Activated naive CD4-positive, alpha-beta T cell treated with anti-CD3 and anti-CD28 coated beads for 36 hours (primary cell): ENCODE measurements around the gene PSTPIP1. TPM values are rescaled to one million over a fixed set of nuclear protein-coding genes. Genes with fewer than 3 reads are reported as not detected.

ENCODE experiments used
- CTCF ChIA-PET: fragments of 350-600 bp; sonication (Branson Sonifier 250); formaldehyde crosslinking; loops from one replicate; lab custom pipeline; 2021; ENCODE audit warnings: antibody characterized with exemption; lab: Charles Lee
- DNase-seq: peaks from one replicate; pipeline ENCODE4 v3.0.0-alpha.2; 2020
- H3K27ac Mint-ChIP-seq: one replicate; pipeline ENCODE4 v1.8.0; 2021; ENCODE audit warnings: mild to moderate bottlenecking, mixed read lengths
- H3K27me3 Mint-ChIP-seq: one replicate; pipeline ENCODE4 v1.8.0; 2021; ENCODE audit warnings: low read depth, mixed read lengths
- H3K36me3 Mint-ChIP-seq: one replicate; pipeline ENCODE4 v1.8.0; 2021; ENCODE audit warnings: low read depth, mixed read lengths
- H3K4me1 Mint-ChIP-seq: one replicate; pipeline ENCODE4 v1.8.0; 2021; ENCODE audit warnings: low read depth, mixed read lengths
- H3K4me3 Mint-ChIP-seq: one replicate; pipeline ENCODE4 v1.8.0; 2021; ENCODE audit warnings: mild to moderate bottlenecking, moderate library complexity, mixed read lengths
- H3K9me3 Mint-ChIP-seq: one replicate; pipeline ENCODE4 v1.8.0; 2021; ENCODE audit warnings: mixed read lengths
- intact Hi-C: fragments of 100-400 bp; cut with micrococcal nuclease; formaldehyde crosslinking; loops from one replicate; pipeline ENCODE4 v1.15.1; 2023
- total RNA-seq, 2 experiments: library from RNA; stranded (reverse); gene quantifications; one replicate each; pipeline ENCODE4 v1.2.3, GENCODE V29; 2021

The PSTPIP1 gene
- total RNA-seq, 2 experiments from 2014 or later = 94.2 to 102 TPM

DNA sequence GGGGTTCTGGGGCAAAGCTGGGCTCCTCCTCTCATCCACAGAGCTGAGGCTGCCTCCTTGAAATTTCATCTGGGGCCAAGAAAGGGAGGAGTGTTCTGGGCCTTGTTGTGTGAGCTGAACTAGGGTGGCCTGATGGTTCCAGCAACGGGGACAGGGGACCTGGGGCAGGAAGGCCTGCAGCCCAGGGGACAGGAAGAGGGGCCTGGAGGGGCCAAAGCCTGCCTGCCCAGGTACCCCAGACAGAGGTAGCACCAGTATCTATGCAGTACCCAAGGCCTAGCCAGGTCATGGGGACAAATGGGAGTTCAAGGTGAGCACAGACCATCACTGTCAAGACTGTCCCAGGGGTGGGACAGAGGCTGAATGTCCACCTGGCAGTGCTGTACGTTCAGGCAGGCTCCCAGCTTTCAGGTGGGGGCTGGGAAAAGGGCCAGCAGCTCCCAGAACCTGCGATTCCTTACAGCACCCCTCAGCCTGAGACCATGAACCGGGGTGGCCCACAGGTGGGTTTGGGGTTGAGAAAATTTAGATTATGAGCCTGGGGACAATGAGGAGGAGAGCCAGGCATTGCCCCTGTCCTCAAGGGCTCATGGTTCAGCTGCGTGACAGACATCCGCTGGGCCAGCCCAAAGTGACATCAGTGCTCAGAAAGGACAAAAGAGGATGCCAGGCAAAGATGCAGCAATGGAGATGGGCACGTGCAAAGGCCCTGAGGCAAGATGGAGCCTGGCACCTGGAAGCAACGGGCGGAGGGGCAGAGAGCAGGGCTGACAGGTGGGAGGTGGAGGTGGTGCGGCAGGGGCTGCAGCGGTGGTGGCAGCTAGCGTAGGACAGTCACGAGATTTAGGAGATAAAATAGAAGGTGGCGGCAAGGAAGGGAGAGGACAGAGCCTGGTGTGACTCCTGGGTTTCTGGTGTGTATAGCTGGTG, 28.0 kb downstream of the PSTPIP1 start:
- Mint-ChIP-seq H3K4me3 (no peak overlapping the region), H3K27ac (peak overlapping the region; percentile 100), H3K27me3 (no peaks in the 10 kb centered on the region), H3K9me3 (no peaks in the 10 kb centered on the region), H3K4me1 (peaks cover 62% of the 10 kb centered on the region), H3K36me3 (peaks cover 40% of the 10 kb centered on the region)
- no peak for DNase-seq
- CTCF ChIA-PET = interaction anchor here (0.6 to 6.4 kb wide), 16 partner anchors 10 to 520 kb away, joined by 3 to 85 read pairs (median 5); partner anchors contain the start of gene PSTPIP1
- intact Hi-C loops = loop anchor here (1.0 to 5.0 kb wide), 7 partner anchors 10 to 519 kb away; partner anchors contain the start of genes PSTPIP1, RCN2 and TSPAN3

DNA sequence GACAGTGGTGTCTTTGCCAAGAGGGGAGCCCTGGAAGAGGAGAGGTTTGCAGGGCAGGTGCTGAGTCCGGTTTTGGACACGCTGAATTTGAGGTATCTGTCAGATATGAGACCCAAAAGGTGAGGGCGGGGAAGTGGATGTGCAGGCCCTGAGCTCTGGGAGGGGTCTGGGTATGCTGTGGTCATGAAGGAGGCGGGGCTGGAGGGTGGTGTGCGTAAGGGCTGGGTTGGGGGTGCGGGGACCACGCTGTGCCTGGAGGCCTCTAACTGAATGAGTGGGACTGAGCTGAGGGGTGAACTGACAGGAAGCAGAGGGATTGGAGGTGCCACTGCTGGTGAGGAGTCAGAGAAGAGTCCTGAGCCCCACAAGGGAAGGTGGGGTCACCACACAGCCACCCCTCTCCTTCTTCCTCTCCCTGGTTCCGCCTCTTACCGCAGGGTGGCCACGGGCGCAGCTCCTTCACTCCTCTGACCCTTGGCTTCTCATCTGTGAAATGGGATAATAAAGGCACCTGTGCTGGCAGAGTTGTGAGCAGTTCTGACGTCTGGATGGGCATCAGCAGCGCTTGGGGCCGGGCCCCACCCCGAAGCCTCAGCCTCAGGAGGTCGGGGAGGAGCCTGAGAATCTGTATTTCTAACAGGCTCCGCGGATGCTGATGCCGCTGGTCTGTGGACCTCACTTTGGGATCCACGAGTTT, 28.8 kb downstream of the PSTPIP1 start:
- peak overlapping the region; percentile 100 for H3K27ac Mint-ChIP-seq
- DNase-seq = no peak
- H3K9me3 Mint-ChIP-seq = no peaks in the 10 kb centered on the region
- H3K36me3 Mint-ChIP-seq = peaks cover 35% of the 10 kb centered on the region
- CTCF ChIA-PET = interaction anchor here (0.6 to 6.4 kb wide), 12 partner anchors 10 to 519 kb away, joined by 3 to 85 read pairs (median 8); partner anchors contain the start of gene PSTPIP1
- peaks cover 54% of the 10 kb centered on the region for H3K4me1 Mint-ChIP-seq
- intact Hi-C loops = loop anchor here (2.0 to 5.0 kb wide), 3 partner anchors 93 to 519 kb away; partner anchors contain the start of gene RCN2
- no peaks in the 10 kb centered on the region for H3K27me3 Mint-ChIP-seq
- no peak overlapping the region for H3K4me3 Mint-ChIP-seq

DNA sequence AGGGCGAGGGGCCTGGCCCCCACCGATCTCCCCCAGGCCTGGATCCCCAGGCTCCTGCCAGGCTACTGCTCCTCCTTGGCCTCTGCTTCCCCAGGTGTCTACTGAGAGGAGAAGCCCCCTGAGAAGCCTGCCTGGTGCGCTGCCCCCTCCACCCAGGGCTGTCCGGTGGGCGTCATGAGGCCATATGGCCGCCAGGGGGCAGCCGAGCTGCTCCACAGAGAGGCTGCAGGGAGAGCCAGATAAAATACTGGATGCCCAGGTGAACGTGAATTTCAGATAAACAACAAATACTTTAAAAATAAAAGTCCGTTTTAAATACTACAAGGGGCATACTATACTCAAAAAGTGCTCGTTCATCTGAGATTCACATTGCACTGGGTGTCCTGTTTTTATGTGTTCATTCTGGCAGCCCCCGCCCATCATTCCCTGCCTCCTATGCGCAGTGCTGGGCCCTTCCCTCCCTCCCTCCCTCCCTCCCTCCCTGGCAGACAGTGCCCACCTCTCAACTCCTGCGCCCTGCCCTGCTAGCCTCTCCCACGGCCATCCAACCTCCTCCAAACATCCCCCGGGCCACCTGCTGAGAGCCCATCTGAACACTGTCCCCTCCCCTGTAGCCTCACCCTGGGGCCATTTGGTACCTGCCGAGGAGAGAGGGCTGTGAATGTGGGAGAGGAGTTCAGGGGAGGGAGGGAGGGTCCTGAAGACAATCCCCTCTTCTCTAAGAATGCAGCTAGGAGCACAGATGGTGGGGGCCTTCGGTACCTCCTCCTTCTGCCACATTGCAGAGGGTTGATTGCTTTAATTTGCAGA, 29.6 kb downstream of the PSTPIP1 start:
- CTCF ChIA-PET = interaction anchor here (0.6 to 6.4 kb wide), 10 partner anchors 11 to 834 kb away, joined by 3 to 85 read pairs (median 6); no protein-coding TSS in a partner anchor
- no peaks in the 10 kb centered on the region for H3K9me3 Mint-ChIP-seq
- intact Hi-C loops = loop anchor here (5.0 kb wide), 2 partner anchors 122 to 518 kb away; no protein-coding TSS in a partner anchor
- peak overlapping the region; percentile 100 for H3K27ac Mint-ChIP-seq
- peak; percentile 74 for DNase-seq
- peaks cover 47% of the 10 kb centered on the region for H3K4me1 Mint-ChIP-seq
- no peak overlapping the region for H3K4me3 Mint-ChIP-seq
- no peaks in the 10 kb centered on the region for H3K27me3 Mint-ChIP-seq
- H3K36me3 Mint-ChIP-seq = peaks cover 35% of the 10 kb centered on the region

DNA sequence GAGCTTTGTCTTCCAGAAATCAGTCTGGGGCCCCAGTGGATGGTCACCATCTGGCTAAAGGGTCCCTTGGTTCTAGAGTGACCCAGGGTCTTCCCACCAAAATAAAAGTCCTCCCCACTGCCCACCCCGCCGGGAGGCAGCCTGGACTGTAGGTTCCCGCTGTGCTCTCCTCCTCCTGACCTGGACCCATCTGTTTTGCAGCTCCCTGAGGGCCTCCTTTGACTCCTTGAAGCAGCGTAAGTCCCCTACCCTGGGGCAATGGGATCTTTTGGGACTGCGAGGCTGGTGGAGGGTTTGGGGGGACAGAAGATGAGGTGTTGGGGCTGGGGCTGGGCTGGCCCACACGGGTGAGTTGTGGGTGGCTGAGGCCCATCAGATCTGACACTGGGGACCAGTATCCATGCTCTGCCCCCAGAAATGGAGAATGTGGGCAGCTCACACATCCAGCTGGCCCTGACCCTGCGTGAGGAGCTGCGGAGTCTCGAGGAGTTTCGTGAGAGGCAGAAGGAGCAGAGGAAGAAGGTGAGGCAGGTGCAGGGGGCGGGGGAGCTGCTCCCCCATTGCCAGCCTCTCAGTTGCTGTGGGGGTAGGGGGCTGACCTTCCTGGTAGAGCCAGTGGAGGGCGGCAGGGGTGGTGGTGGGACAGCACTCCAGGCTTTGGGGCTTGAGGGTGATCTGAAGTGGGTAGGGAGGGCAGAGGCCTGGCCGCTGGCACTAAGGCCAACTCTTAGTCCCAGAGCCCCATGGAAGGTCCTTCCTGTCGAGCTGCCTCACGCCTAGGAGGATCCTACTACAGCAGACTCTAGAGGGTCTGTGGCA, 30.4 kb downstream of the PSTPIP1 start:
- H3K36me3 Mint-ChIP-seq = peaks cover 34% of the 10 kb centered on the region
- H3K9me3 Mint-ChIP-seq = no peaks in the 10 kb centered on the region
- CTCF ChIA-PET = interaction anchor here (0.7 to 6.4 kb wide), 7 partner anchors 10 to 84 kb away, joined by 3 to 85 read pairs (median 21); no protein-coding TSS in a partner anchor
- no peak overlapping the region for H3K4me3 Mint-ChIP-seq
- intact Hi-C loops = no loop called here
- peak; percentile 3 for DNase-seq
- H3K27ac Mint-ChIP-seq = peak overlapping the region; percentile 66
- no peaks in the 10 kb centered on the region for H3K27me3 Mint-ChIP-seq
- H3K4me1 Mint-ChIP-seq = peaks cover 39% of the 10 kb centered on the region

DNA sequence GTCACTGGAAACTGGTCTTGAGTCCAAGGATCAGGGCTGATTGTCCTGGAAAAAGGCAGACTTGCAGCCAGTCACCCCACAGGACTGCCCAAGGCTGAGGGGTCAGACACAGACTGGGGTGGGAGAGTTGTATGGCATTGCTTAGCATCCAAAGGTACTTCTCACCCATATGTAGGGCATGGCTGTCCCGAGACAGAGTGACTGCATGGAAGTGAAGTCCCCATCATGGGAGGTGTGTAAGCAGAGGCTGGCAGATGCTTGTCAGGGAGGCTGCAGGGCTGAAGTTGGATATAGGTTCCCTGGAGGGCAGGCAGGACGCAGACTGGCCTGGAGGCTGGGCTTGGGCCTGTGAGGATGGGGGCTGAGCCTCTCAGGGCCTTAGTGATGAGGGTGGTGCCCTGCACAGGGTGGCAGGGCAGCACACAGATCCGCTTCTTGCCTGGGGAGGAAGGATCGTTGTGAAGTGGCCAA, 31.1 kb downstream of the PSTPIP1 start:
- no peak overlapping the region for H3K4me3 Mint-ChIP-seq
- H3K27ac Mint-ChIP-seq = peak overlapping the region; percentile 66
- H3K27me3 Mint-ChIP-seq = no peaks in the 10 kb centered on the region
- DNase-seq = peak; percentile 4
- CTCF ChIA-PET = interaction anchor here (0.6 to 6.4 kb wide), 3 partner anchors 38 to 86 kb away, joined by 4 to 85 read pairs (median 4); no protein-coding TSS in a partner anchor
- H3K36me3 Mint-ChIP-seq = peaks cover 30% of the 10 kb centered on the region
- H3K9me3 Mint-ChIP-seq = no peaks in the 10 kb centered on the region
- peaks cover 32% of the 10 kb centered on the region for H3K4me1 Mint-ChIP-seq
- intact Hi-C loops = no loop called here

DNA sequence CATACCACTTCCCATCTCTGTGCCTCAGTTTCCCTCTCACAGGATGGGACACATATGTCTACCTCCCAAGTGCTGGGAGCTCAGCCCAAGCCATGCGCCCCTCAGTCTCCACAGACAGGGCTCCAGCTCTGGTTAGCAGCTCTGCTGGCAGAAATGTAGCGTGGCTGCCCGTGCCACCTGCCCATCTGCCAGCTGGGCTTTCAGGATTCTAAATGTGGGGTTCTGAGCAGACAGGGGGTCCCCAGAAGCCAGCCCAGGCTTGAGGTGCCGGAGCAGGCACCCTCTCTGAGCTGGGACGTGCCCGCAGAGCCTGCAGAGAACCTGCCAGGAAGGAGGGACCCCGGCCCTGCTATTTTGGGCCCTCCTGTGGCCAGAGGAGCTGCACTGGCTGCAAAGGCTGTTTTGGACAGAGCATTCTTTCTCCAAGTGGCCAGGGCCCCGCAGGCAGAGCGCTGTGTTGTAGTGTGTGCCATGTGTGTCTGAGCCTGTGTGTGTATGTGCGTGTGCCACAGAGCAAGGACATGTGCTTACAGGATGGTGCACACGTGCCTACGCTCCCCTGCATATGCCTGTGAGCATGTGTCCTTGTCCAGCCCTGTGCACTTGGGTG, 31.7 kb downstream of the PSTPIP1 start:
- H3K4me3 Mint-ChIP-seq = no peak overlapping the region
- H3K36me3 Mint-ChIP-seq = peaks cover 29% of the 10 kb centered on the region
- H3K9me3 Mint-ChIP-seq = no peaks in the 10 kb centered on the region
- no peaks in the 10 kb centered on the region for H3K27me3 Mint-ChIP-seq
- intact Hi-C loops = no loop called here
- CTCF ChIA-PET = interaction anchor here (0.6 to 6.4 kb wide), 2 partner anchors 52 to 86 kb away, joined by 4 to 85 read pairs; no protein-coding TSS in a partner anchor
- DNase-seq = peak; percentile 1
- H3K4me1 Mint-ChIP-seq = peaks cover 25% of the 10 kb centered on the region
- peak overlapping the region; percentile 53 for H3K27ac Mint-ChIP-seq

DNA sequence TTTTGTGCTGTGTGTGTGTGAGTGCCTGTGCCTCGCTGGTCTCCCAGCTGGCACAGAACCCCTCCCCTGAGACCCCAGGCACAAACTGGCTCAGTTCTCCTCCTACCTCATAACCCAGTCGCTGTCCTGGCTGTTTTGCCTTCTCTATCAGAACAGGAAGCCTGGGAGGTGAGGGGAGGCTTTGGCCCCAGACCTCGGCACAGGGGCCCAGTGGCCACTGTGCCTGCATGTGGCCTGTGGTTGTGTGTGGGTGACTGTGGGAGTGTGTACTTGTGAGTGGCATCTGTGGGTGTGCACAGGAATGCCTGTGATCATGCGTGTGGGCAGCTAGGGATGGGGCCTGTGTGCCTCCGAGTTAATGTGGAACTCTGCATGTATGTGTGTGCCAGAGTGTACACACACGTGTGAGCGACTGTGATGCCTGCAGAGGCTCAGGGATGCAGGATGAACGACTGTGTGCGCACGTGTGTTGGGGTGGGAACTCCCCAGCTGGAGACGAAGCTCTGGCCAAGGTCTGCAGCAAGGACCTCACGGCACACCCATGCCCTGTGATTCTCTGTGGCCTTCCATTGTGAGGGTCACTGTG, 32.3 kb downstream of the PSTPIP1 start:
- CTCF ChIA-PET = interaction anchor here (6.4 kb wide), 1 partner anchor 53 kb away, joined by 85 read pairs; no protein-coding TSS in a partner anchor
- intact Hi-C loops = no loop called here
- no peak overlapping the region for H3K4me3 Mint-ChIP-seq

DNA sequence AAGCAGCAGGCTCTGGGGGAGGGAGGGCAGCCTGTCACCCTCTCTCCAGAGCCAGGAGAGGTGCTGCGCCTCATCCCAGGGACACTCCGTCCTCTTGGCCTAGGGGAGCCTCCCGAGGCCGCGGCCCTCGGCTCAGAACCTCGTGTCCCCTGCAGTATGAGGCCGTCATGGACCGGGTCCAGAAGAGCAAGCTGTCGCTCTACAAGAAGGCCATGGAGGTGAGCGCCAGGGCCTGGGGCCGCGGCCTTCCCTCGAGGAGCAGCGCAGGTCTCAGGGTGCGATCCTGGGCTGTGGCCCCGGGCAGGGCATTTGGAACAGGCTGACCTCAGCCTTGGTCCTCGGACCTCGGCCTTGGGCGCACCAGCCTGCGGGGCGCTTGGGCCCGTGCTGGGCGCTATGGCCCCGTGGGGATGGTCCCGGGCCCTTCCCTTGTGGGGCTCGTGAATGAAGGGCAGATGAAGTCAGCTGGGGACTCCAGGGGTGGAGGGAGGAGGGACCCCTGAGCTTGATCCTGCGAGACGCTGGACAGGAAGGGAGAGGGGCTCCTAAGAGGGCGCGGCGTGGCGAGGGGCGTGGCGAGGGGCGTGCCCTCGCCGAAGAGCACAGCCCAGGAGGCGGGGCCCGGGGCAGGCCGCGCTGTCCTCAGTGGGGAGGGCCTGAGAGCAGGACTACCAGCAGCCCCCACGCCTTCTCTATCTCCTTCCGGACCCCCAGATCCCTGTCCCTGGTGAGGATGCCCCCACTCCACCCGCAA, 32.9 kb downstream of the PSTPIP1 start:
- DNase-seq = peak; percentile 2
- Mint-ChIP-seq H3K27me3 (no peaks in the 10 kb centered on the region), H3K4me1 (peaks cover 13% of the 10 kb centered on the region), H3K4me3 (no peak overlapping the region), H3K9me3 (no peaks in the 10 kb centered on the region), H3K36me3 (peaks cover 22% of the 10 kb centered on the region), H3K27ac (no peak overlapping the region)
- intact Hi-C loops = no loop called here
- CTCF ChIA-PET = no interaction called here

More for the DNA sequence above, 32.3 kb downstream of the PSTPIP1 start:
- Mint-ChIP-seq H3K4me1 (peaks cover 19% of the 10 kb centered on the region), H3K27me3 (no peaks in the 10 kb centered on the region), H3K36me3 (peaks cover 26% of the 10 kb centered on the region), H3K9me3 (no peaks in the 10 kb centered on the region), H3K27ac (no peak overlapping the region)
- peak; percentile 3 for DNase-seq

DNA sequence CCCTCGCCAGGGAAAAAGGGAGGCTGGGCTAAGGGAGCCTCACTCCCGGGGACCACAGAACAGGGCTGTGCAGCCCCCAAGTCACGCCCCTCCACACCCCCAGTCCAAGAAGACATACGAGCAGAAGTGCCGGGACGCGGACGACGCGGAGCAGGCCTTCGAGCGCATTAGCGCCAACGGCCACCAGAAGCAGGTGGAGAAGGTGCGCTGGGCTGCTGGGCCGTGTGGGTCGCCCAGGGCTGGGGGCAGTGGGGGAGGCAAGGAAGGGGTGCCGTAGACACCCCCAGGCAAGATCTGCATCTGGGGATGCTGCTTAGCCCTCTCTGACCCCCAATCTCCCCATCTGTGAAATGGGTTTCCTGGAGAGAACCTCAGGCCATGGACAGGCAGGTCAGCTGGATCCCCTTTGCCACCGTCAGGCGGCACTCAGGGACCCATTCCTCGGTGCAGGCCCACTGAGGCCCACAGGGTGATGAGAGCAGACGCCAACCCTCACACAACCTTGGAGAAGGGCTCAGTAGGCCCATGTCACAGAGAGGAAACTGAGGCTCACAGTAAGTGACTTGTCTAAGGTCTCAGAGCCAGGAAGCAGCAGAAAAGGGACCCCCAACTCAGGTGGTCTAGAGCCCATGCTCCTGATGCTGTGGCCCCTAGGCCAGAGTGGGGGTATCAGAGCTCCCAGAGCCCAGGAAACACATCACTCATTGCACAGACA, 33.7 kb downstream of the PSTPIP1 start:
- H3K9me3 Mint-ChIP-seq = no peaks in the 10 kb centered on the region
- intact Hi-C loops = no loop called here
- CTCF ChIA-PET = no interaction called here
- H3K4me1 Mint-ChIP-seq = peaks cover 5% of the 10 kb centered on the region
- no peak overlapping the region for H3K27ac Mint-ChIP-seq
- peak; percentile 3 for DNase-seq
- H3K36me3 Mint-ChIP-seq = peaks cover 15% of the 10 kb centered on the region
- no peaks in the 10 kb centered on the region for H3K27me3 Mint-ChIP-seq
- no peak overlapping the region for H3K4me3 Mint-ChIP-seq
